ENCODE results near the gene ENTPD5. TPM values are rescaled to one million over a fixed set of nuclear protein-coding genes. Genes with fewer than 3 reads are reported as not detected.

Gene ENTPD5, protein sequence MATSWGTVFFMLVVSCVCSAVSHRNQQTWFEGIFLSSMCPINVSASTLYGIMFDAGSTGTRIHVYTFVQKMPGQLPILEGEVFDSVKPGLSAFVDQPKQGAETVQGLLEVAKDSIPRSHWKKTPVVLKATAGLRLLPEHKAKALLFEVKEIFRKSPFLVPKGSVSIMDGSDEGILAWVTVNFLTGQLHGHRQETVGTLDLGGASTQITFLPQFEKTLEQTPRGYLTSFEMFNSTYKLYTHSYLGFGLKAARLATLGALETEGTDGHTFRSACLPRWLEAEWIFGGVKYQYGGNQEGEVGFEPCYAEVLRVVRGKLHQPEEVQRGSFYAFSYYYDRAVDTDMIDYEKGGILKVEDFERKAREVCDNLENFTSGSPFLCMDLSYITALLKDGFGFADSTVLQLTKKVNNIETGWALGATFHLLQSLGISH
- total RNA-seq (2014; rRNA removed; shearing (Covaris generic)) = 11.3 and 11.4 TPM in 2 replicates

DNA sequence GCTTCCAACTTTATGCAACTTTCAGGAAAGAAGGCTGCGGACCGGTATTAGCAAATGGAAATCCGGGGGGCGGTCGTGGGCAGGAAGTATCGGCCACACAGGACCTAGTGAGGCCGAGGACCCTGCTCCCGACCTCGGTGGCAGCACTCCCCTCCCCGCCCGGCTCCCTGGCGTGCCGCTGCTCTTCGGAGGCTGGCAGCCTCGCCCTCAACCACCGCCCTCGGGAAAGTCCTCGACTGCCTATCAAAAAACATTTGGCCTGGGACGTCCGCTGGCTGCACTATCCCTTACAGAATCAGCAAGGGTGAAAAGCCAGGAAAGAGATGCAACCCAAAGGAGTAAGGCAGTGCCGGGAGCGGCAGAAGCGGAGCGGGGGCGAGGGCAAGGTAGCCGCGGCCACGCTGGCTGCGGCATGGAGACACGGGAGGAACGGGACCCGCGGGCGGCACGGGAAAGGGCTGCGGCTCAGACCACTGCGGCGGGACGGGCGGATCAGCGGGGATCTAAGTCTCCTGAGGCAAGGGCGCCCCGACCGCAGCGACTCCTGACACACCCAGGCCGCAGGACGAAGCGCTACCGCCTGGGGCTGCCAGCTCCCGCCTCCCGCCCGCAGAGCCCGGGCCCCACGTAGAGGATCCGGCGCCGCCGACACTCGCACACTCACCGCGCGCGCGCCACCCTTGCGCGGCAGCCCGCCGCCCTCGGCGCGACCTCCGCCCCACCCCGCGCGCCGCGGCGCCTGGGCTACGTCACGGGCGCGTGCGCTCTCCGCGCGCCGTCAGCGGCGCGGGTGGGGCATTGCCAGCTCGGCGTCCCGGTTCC lies at the start of gene ENTPD5, which contains the start of gene BBOF1:
Gene ENTPD5 (minus strand): TSS at position 703 of the 822 bp plus-strand sequence. CDS start 31,186 bp downstream, outside the sequence.
Gene BBOF1 (plus strand): TSS at position 764 of the 822 bp plus-strand sequence. CDS start 130 bp downstream, outside the sequence.
- peak; percentile 78 for DNase-seq (ENCODE audit: low spot score)

DNA sequence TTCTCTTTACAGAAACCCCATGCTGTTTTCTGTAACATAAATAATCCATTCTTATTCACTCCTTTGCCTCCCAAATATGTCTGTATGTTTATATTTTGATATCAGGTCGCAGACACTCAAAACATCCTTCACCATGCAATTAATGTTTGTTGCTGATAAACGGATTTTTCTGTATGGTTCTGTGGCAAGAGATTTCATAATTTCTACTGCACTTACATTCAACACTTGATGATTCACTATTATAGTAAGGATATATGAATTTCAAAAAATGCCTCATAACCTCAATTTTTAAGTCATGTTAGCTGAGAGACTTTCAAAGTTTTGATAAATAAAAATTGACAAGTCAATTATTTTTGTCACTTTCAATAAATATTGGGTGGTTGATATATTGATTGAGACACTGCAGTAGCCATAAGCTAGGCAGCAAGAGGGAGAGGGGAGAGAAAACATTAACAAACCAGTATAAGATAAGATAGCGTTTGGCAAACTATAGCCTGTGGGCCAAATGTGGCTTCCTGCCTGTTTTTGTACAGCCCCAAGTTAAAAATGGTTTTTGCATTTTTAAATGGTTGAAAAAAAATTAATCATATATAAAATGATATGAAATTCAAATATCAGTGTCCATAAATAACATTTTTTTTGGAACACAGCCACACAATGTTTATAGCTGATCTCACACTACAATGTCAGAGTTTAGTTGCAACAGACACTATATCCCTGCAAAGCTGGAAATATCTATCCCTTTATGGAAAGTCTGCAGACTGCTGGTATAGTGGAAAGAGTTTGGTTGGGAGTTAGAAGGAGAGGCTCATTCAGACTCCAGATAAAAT lies 46.9 kb upstream of the ENTPD5 start:
- DNase-seq (ENCODE audit: low spot score) = no peak

DNA sequence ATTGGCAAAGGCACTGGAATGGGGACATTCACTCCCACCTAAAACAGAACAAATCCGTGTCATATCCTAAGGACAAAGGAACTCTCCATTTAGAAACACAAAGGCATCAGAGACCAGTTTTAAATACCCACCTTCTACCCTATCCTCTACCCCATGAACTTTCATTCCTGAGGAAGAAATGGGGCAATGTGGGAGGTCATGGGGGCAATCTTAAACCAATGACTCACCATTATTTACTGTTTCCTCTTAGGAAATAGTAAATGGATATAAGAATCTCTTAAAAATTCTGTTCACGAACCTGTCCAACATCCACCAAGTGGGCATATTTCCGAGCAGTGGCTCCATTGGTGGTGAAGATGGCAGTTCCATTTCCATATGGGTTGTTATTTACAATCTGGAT lies 45.8 kb upstream of the ENTPD5 start:
- DNase-seq (ENCODE audit: low spot score) = no peak

DNA sequence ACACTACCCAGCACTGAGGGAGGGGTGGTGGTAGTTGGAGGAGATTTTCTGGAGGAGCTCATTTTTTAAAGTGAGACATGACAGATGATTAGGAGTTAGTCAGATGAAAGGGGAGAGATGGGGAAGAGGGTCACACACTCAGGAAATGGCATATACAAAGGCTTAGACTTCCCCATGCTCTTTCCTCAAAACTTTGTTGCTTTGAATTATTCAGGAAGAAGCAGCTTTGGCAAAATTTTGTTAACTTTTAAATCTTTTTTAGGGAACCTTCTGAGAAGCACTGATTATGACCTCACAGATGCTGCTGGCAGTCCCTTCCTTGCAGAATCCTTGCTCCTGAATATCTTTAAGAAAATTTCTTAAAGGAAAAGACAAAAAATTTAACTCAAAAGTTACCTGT lies 45.3 kb upstream of the ENTPD5 start:
- DNase-seq (ENCODE audit: low spot score) = no peak

DNA sequence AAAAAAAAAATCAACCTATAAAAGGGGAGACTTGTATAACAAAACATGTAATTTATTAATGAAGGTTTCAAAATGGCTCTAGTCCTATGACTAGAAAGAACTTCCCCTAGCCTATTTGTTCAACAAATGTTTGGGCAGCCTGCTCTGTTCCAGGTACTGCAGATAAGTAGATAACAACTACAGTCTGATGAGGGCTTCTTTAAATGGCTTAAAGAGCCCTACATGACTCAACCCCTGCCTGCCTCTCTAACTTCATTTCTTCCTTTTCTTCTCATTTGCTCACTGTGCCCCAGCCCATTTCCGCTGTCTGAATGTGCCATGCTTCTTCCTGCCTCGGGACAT lies 43.7 kb upstream of the ENTPD5 start:
- DNase-seq (ENCODE audit: low spot score) = no peak

DNA sequence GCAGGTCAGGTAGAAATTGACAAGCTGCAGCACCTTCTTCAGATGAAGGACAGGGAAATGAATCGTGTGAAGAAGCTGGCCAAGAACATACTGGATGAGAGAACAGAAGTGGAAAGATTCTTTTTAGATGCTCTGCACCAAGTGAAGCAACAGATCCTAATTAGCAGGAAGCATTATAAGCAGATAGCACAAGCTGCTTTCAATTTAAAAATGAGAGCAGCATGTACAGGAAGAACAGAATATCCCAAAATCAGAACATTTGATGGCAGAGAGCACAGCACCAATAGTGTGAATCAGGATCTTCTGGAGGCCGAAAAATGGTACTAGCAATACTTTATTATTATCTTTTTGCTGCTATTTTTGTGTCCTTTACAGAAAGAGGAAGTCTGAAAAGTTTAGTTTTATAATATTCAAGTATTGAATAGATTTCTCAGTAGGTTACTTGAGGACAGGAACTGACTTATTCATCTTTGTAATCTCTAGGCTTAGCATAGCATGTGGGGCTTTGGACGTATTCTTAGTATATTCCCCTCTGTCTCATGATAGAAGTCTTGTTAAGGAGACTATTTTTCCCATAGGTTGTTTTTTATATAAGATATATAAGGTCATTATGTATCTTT lies 30.9 kb upstream of the ENTPD5 start:
- DNase-seq (ENCODE audit: low spot score) = no peak

DNA sequence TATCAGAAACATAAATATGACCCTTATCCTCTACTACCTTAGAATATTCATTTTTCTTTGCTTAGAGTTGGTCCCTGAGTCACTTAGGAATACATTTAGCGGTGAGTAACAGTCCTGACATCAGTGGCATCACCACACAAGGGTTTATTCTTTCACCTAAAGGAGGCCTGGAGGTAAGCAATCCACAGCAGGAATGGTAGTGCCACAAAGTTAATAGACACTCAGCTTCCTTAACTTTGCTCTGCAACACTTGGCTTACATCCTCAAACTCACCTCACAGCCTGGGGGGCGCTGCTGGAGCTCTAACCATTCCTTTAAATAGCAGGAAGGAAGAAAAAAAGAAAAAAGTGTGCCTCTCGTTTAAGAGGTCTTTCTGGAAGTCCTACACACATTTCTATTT lies 29.2 kb upstream of the ENTPD5 start:
- no peak for DNase-seq (ENCODE audit: low spot score)

DNA sequence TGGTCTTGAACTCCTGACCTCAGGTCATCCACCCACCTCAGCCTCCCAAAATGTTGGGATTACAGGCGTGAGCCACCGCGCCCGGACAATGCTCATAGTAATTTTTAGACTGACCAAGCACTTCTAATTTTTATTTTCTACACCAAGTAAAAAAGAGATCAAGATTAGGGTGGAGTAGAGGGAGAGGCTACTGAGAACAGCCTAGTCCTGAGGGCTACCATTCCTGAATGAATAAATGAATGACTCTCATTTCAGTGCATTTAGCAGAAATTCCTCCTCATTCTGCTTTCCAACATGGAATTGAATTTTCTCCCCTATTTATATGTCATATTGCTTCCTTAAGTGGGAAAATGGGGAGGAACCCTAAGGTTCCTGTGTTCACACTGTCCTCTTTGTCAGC lies 26.4 kb upstream of the ENTPD5 start:
- DNase-seq (ENCODE audit: low spot score) = no peak

DNA sequence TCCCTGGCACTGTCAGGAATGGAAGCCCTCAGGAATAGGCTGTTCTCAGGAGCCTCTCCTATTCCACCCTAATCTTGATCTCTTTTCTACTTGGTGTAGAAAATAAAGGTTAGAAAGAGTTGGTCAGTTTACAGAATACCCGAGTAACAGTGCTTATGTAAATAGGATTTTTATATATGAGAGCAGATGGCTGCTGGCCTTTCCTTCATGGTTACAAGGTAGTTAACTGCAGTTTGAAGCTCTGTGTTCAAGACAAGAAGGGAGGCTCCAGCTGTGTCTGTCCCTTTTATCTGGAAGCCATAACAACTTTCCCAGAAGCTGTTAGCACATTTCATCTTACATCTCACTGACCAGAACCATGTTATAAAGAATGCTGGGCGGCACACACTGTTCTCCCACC lies 23.2 kb upstream of the ENTPD5 start:
- no peak for DNase-seq (ENCODE audit: low spot score)

DNA sequence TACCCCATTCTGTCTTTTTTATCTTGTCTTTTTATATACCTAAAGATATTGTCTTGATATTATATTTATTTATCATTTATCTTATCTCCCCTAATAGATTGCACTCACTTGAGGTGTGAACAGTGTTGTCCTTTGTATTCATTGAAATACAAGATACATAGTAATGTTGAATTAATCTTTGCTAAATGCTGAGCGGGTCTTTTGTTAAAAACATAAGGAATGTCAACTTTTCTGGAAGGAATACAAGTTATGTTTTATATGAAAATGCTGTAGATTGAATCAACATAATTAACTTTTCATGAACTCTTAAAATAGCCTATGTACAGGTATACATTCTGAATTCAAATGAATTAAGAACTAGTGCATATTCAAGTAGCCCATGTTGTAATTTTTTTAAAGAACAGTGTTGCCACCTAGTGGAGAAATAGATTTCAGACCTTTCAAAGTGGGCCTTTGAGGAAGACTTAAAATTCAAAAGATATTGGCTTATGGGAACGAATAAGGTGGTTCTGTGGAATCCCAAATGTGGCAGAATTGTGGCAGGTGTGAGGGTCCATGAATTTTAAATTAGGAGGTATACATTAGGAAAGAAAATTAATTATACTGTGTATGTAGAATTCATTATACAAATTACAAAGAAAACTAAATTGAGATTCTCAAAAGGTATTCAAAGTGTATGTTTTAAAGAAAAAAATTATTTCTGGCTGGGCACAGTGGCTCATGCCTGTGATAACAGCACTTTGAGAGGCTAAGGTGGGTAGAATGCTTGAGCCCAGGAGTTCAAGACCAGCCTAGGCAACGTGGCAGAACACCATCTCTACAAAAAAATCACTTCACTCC lies 19.2 kb upstream of the ENTPD5 start:
- peak; percentile 75 for DNase-seq (ENCODE audit: low spot score)

DNA sequence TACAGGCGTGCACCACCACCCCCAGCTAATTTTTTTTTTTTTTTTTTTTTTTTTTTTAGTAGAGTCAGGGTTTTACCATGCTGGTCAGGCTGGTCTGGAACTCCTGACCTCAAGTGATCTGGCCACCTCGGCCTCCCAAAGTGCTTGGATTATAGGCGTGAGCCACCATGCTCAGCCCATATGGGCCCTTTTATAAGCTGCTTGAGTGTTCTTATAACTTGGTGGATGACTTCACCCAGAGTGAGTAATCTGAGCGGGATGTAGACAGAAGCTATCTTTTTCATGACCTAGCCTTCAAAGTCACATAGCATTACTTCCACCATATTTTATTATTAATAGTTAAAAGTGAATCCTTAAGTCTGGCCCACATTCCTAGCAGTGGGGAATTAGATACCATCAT lies 16.5 kb upstream of the ENTPD5 start:
- DNase-seq (ENCODE audit: low spot score) = no peak

DNA sequence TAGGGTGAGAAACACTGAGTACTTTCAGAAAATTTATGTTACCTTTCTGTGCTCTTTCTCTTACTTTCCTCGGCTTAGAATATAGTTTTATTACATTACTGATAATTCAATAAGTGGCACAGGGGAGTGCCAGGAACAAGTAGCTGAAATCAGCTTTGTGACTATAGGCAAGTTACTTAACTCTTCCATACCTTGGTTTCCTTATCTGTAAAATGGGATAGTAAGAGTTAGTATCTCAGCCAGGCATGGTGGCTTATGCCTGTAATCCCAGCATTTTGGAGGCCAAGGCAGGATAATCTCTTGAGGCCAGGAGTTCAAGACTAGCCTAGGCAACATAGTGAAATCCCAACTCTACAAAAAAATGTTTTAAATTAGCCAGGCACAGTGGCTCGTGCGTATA lies 15.5 kb upstream of the ENTPD5 start:
- DNase-seq (ENCODE audit: low spot score) = no peak

DNA sequence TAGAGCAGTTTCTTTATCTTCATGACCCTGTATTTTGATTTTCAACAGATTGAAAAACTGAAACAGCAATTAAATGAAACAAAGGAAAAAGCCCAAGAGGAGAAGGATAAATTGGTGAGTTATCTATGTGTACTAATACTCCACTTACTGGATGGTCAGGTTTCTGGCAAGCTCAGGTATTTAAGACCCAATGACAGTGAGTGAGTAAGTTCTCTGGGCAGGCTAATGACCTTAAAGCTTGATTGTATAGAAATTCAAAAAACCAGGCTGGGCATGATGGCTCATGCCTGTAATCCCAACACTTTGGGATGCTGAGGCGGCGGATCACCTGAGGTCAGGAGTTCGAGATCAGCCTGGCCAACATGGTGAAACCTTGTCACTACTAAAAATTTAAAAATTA lies 10.0 kb upstream of the ENTPD5 start:
- DNase-seq (ENCODE audit: low spot score) = no peak

DNA sequence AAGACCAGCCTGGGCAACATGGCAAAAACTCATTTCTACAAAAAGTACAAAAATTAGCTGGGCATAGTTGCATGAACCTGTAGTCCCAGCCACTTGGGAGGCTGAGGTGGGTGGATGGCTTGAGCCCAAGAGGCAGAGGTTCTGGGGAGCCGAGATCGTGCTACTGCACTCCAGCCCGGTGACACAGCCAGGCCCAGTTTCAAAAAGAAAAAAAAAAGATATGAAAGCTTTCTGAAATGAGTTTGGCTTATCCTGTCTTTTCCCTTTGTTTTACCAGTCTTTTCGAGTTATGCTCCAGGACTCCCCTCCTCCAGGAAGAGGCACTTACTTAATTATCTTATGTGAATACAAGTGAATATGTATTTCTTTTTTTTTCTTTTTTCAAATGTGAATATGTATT lies 3.3 kb upstream of the ENTPD5 start:
- no peak for DNase-seq (ENCODE audit: low spot score)

DNA sequence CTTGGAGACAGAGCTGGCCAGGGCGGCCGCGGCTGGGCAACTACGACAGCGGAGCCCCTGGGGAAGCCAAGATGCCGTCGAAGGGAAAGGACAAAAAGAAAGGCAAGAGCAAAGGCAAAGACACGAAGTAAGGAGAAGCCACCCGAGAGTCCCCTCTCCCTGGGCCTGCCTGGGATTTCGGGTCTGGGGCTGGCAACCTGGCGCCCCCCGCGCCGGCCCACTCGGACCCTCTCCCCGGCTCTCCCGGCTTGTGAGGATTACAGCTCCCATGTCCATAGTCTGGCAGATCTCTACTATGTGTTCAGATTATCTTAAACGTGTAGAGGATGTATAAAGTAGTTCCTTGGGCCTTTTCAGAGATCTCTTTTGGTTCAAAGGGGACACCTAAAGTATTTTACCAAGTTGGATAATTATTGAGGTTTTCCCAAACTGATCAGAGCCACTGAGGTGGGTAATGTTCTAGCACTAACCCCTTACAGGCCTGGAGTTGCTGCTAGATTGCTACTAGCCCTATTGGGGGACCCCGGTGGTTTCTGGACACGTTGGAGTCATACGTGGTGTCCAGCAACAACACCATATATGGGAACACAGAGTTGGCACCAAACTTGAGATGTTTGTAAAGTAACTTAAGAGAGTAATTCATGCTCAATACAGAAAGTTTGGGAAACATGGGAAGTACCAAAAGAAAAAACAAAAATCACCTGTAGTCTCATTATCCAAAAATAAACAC lies 485 bp upstream of the ENTPD5 start:
- no peak for DNase-seq (ENCODE audit: low spot score)

DNA sequence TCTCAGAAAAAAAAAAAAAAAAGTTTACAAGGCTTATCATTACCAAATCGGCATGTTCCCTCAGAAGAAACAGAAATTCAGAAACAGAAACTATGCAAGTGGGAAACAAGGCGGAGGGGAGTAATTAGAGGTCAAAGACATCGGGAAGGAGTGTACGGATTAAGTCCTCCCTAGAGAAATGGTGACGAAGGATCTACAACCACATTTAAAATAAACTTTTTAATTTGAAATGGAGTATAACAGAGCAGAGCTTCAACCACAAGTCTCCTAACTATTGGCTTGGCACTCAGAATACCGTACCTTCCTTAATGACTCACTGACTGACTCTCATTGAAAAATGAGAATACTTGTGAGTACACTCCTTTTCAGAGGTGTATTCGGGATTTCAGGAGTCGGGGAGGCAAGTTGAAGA lies 908 bp downstream of the ENTPD5 start:
- peak; percentile 59 for DNase-seq (ENCODE audit: low spot score)

DNA sequence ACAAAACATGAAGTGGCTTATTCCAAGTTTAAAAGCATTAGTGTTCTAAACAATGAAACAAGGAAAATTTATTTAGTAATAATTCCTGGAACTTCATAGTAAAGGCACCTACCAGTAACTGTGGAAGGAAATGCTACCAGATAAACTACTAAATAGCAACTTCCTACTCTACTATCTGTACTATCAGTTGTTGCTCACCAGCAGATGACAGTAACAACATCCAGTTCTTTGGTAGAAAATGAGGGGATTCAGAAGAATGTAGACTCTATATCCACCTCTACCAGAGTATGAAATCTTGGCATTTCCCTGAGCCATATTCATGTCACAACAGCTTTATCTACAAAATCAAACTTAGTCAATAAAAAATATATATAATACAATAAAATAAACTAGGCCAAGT lies 3.1 kb downstream of the ENTPD5 start:
- no peak for DNase-seq (ENCODE audit: low spot score)

DNA sequence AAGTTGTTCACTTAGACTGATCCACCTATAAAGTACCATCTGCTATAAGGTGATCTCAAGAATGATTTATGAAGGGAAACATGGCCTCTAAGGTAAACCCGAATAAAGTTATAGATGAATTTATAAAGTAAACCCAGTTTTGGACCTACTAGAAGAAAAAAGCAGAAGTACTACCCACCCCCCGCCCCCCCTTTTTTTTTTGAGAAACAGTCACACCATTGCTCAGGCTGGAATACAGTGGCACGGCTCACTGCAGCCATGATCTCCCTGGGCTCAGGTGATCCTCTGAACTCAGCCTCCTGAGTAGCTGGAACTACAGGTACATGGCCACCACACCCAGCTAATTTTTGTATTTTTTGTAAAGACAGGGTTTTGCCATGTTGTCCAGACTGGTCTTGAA lies 3.9 kb downstream of the ENTPD5 start:
- DNase-seq (ENCODE audit: low spot score) = no peak

DNA sequence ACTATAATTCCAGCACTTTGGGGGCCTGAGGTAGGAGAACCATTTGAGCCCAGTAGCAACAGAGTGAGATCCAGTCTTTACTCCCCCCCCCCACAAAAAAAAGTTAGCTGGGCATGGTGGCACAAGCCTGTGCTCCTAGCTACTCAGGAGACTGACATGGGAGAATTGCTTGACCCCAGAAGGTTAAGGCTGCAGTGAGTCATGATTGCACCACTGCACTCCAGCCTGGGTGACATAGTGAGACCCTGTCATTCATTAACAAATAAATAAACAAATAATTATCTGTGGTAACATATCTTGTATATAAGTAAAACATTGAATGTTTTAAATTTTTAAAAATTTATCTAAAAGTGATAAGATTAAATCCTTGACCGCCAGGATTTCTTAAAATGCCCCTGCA lies 4.8 kb downstream of the ENTPD5 start:
- peak; percentile 40 for DNase-seq (ENCODE audit: low spot score)

Data from HT-29 (cell line).